ENCODE data around the gene CTIF. TPM values are rescaled to one million over a fixed set of nuclear protein-coding genes. Genes with fewer than 3 reads are reported as not detected.

Gene CTIF
- total and polyA plus RNA-seq, 2 experiments from 2014 or later: 22.1 to 27.9 TPM

- Histone ChIP-seq H3K9me2 (replicated peaks; ENCODE audit: insufficient read depth) (no peaks in the 10 kb centered on the region), H3K79me2 (peaks cover 8% of the 10 kb centered on the region), H3K36me3 (replicated peaks; ENCODE audit: insufficient read depth, low read depth) (no peaks in the 10 kb centered on the region), H3K9me3 (ENCODE audit: low read depth) (no peaks in the 10 kb centered on the region), H3K27ac (no peak overlapping the region), H3K4me2 (no peak overlapping the region), H2AFZ (no peak overlapping the region), H3K4me1 (ENCODE audit: insufficient read depth) (peaks cover 10% of the 10 kb centered on the region), H4K20me1 (ENCODE audit: insufficient read depth, poor library complexity, severe bottlenecking) (no peaks in the 10 kb centered on the region), H3K27me3 (no peaks in the 10 kb centered on the region), H3K4me3 (no peak overlapping the region)
- TF ChIP-seq EZH2phosphoT487 (IDR thresholded peaks at IDR 0.05; ENCODE audit: low read depth, severe bottlenecking, unreplicated experiment): no peak
- no peak for TF ChIP-seq CTCF (IDR thresholded peaks at IDR 0.05; ENCODE audit: poor library complexity)
- TF ChIP-seq EZH2 (IDR thresholded peaks at IDR 0.05; ENCODE audit: borderline replicate concordance): no peak
- 90% methylated on average over 6 of the region's 6 CpGs for WGBS (ENCODE audit: low lambda C conversion rate, missing lambda C conversion rate)
- DNase-seq (ENCODE audit: low spot score): no peak
Measured at GRCh38 chr18:48672671-48673340, 134.0 kb downstream of the CTIF start.

GRCh38 chr18:48673456-48673852 lies 134.6 kb downstream of the CTIF start:
- no peak overlapping the region for H3K4me2 ChIP-seq
- H3K27ac ChIP-seq: no peak overlapping the region
- no peak overlapping the region for H3K4me3 ChIP-seq
- no peaks in the 10 kb centered on the region for H4K20me1 ChIP-seq (ENCODE audit: insufficient read depth, poor library complexity, severe bottlenecking)
- H2AFZ ChIP-seq: no peak overlapping the region
- H3K36me3 ChIP-seq (replicated peaks; ENCODE audit: insufficient read depth, low read depth): no peaks in the 10 kb centered on the region
- TF ChIP-seq EZH2 (IDR thresholded peaks at IDR 0.05; ENCODE audit: borderline replicate concordance) (no peak), EZH2phosphoT487 (IDR thresholded peaks at IDR 0.05; ENCODE audit: low read depth, severe bottlenecking, unreplicated experiment) (no peak), CTCF (IDR thresholded peaks at IDR 0.05; ENCODE audit: poor library complexity) (no peak)
- no peaks in the 10 kb centered on the region for H3K9me3 ChIP-seq (ENCODE audit: low read depth)
- H3K79me2 ChIP-seq: peaks cover 8% of the 10 kb centered on the region
- H3K27me3 ChIP-seq: no peaks in the 10 kb centered on the region
- 65% methylated on average over 3 of the region's 3 CpGs for WGBS (ENCODE audit: low lambda C conversion rate, missing lambda C conversion rate)
- H3K4me1 ChIP-seq (ENCODE audit: insufficient read depth): peaks cover 10% of the 10 kb centered on the region
- H3K9me2 ChIP-seq (replicated peaks; ENCODE audit: insufficient read depth): no peaks in the 10 kb centered on the region
- no peak for DNase-seq (ENCODE audit: low spot score)

GRCh38 chr18:48673853-48674721 lies 135.3 kb downstream of the CTIF start:
- H3K79me2 ChIP-seq: peaks cover 8% of the 10 kb centered on the region
- 83% methylated on average over 9 of the region's 9 CpGs for WGBS (ENCODE audit: low lambda C conversion rate, missing lambda C conversion rate)
- H3K9me3 ChIP-seq (ENCODE audit: low read depth): no peaks in the 10 kb centered on the region
- no peaks in the 10 kb centered on the region for H4K20me1 ChIP-seq (ENCODE audit: insufficient read depth, poor library complexity, severe bottlenecking)
- H3K4me1 ChIP-seq (ENCODE audit: insufficient read depth): peaks cover 10% of the 10 kb centered on the region
- H3K4me2 ChIP-seq: no peak overlapping the region
- DNase-seq (ENCODE audit: low spot score): peak; percentile 43
- no peak overlapping the region for H3K27ac ChIP-seq
- no peak overlapping the region for H3K4me3 ChIP-seq
- TF ChIP-seq CTCF (IDR thresholded peaks at IDR 0.05; ENCODE audit: poor library complexity) (no peak), EZH2 (IDR thresholded peaks at IDR 0.05; ENCODE audit: borderline replicate concordance) (no peak), EZH2phosphoT487 (IDR thresholded peaks at IDR 0.05; ENCODE audit: low read depth, severe bottlenecking, unreplicated experiment) (no peak)
- H3K27me3 ChIP-seq: no peaks in the 10 kb centered on the region
- no peaks in the 10 kb centered on the region for H3K36me3 ChIP-seq (replicated peaks; ENCODE audit: insufficient read depth, low read depth)
- no peaks in the 10 kb centered on the region for H3K9me2 ChIP-seq (replicated peaks; ENCODE audit: insufficient read depth)
- H2AFZ ChIP-seq: no peak overlapping the region

All from hepatocyte (in vitro differentiated cells).